ENCODE data around the gene COL4A5. TPM values are rescaled to one million over a fixed set of nuclear protein-coding genes. Genes with fewer than 3 reads are reported as not detected.

The COL4A5 gene
- total and polyA plus RNA-seq, 8 donors, result 5.5 to 160 (median 48.5) TPM

GRCh38 chrX:108442901-108443464 is 3.3 kb downstream of the COL4A5 start:
- WGBS, 5 donors, result 32 to 48% (median 44%) methylated on average over 2 of the region's 2 CpGs
- no peaks in the 10 kb centered on the region for H3K4me1 ChIP-seq
- H3K36me3 ChIP-seq, result no peaks in the 10 kb centered on the region
- H3K27me3 ChIP-seq, result peaks cover 0 to 18% (median 0%) of the 10 kb centered on the region in 3 donors
- peak in 1 of 2 donors; percentile 4 for DNase-seq
- no peak for TF ChIP-seq POLR2A (IDR thresholded peaks at IDR 0.05)
- no peak for TF ChIP-seq CTCF (IDR thresholded peaks at IDR 0.05)
- no peak for TF ChIP-seq EP300 (IDR thresholded peaks at IDR 0.05)
- TF ChIP-seq POLR2AphosphoS5 (IDR thresholded peaks at IDR 0.05), result no peak
- H3K9me3 ChIP-seq, result peaks cover 0 to 8% (median 0%) of the 10 kb centered on the region in 4 donors
- H3K4me3 ChIP-seq, result peak overlapping the region in 3 of 4 donors; percentile 46 to 56 (median 55)
- intact Hi-C loops (cut with DNase I; ENCODE audit: low total_unique reads), result no loop called here
- no peak overlapping the region for H3K27ac ChIP-seq

- DNase-seq, result peak in 1 of 2 donors; percentile 3
- no peak overlapping the region for H3K4me3 ChIP-seq
- H3K27ac ChIP-seq, result no peak overlapping the region
- 34 to 94% (median 53%) methylated on average over 2 of the region's 2 CpGs for WGBS, 5 donors
- intact Hi-C loops (cut with DNase I; ENCODE audit: low total_unique reads), result no loop called here
- H3K27me3 ChIP-seq, result no peaks in the 10 kb centered on the region
- no peak for TF ChIP-seq CTCF (IDR thresholded peaks at IDR 0.05)
- TF ChIP-seq EP300 (IDR thresholded peaks at IDR 0.05), result no peak
- no peak for TF ChIP-seq POLR2A (IDR thresholded peaks at IDR 0.05)
- no peak for TF ChIP-seq POLR2AphosphoS5 (IDR thresholded peaks at IDR 0.05)
- peaks cover 0 to 8% (median 0%) of the 10 kb centered on the region in 4 donors for H3K9me3 ChIP-seq
- no peaks in the 10 kb centered on the region for H3K4me1 ChIP-seq
- no peaks in the 10 kb centered on the region for H3K36me3 ChIP-seq
These were observed 7.7 kb downstream of the COL4A5 start for GRCh38 chrX:108447303-108447702.

GRCh38 chrX:108453841-108454240 is 14.2 kb downstream of the COL4A5 start:
- no peaks in the 10 kb centered on the region for H3K27me3 ChIP-seq
- no peaks in the 10 kb centered on the region for H3K9me3 ChIP-seq
- DNase-seq, result no peak
- no peak overlapping the region for H3K4me3 ChIP-seq
- intact Hi-C loops (cut with DNase I; ENCODE audit: low total_unique reads), result no loop called here
- H3K36me3 ChIP-seq, result no peaks in the 10 kb centered on the region
- H3K4me1 ChIP-seq, result no peaks in the 10 kb centered on the region
- TF ChIP-seq POLR2A (IDR thresholded peaks at IDR 0.05) (no peak), EP300 (IDR thresholded peaks at IDR 0.05) (no peak), POLR2AphosphoS5 (IDR thresholded peaks at IDR 0.05) (no peak), CTCF (IDR thresholded peaks at IDR 0.05) (no peak)
- 61 to 88% (median 75%) methylated on average over 3 of the region's 3 CpGs for WGBS, 5 donors
- no peak overlapping the region for H3K27ac ChIP-seq

GRCh38 chrX:108456971-108457477 is 17.4 kb downstream of the COL4A5 start:
- H3K4me3 ChIP-seq, result no peak overlapping the region
- 45 to 72% (median 54%) methylated on average over 4 of the region's 4 CpGs for WGBS, 5 donors
- no peaks in the 10 kb centered on the region for H3K27me3 ChIP-seq
- no peaks in the 10 kb centered on the region for H3K36me3 ChIP-seq
- DNase-seq, result no peak
- intact Hi-C loops (cut with DNase I; ENCODE audit: low total_unique reads), result no loop called here
- no peaks in the 10 kb centered on the region for H3K4me1 ChIP-seq
- no peak overlapping the region for H3K27ac ChIP-seq
- no peaks in the 10 kb centered on the region for H3K9me3 ChIP-seq
- TF ChIP-seq POLR2AphosphoS5 (IDR thresholded peaks at IDR 0.05) (no peak), CTCF (IDR thresholded peaks at IDR 0.05) (no peak)

All from stomach (tissue), 9 donors.